Measurements from ENCODE around the gene CUL1.

Gene CUL1

DNA sequence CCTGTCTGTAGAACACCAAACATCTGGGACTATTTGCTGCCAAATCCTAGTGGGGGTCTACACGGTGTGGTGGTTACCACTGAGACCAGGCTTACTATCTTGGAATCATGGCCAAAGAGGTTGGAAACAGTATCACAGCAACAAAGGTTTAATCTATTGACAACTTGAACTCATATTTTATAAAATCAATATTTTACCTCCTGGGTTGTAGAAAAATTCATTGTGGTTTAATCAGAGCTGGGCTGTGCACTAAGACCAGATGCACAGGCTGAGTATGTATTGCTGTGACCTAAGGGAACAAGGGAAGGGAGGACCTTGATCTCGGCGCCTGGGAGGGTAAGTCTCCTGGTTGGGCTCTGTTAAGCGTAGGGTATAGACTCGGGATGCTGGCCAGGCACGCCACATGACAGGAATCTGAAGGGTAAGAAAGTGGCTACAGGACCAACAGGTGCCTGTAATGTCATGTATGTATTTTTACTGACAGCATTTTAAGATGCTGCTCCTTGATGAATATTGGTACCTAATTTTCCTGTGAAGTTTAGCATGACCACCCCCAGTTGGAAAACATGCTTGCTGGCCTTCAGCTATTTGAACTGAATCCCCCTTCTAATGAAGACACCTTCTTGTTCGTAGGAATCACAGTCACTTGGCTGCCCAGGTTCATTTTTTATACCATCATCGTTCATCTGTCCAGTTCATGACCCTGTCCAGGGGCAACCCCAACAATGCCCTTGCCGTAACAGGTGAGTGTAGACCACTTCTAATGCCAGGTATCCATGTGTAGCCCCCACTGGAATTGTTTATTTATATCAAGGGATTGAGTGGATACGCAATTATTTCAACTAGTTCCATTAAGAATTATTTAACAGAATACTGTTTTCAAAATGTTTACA is 105.9 kb downstream of the CUL1 start:
- no peaks in the 10 kb centered on the region for H3K4me1 ChIP-seq (ENCODE audit: control insufficient read depth, insufficient read depth, low read length)
- no peaks in the 10 kb centered on the region for H3K27me3 ChIP-seq (ENCODE audit: control insufficient read depth in 1 of 2, insufficient read depth in 2 of 2, low read length in 2 of 2)
- H3K9ac ChIP-seq (ENCODE audit: low read length in 2 of 2): no peak overlapping the region
- H3K36me3 ChIP-seq (ENCODE audit: control insufficient read depth in 2 of 2, insufficient read depth in 2 of 2, low read length in 2 of 2): peaks cover 19 to 35% of the 10 kb centered on the region in 2 donors
- H3K9me3 ChIP-seq (ENCODE audit: control insufficient read depth in 2 of 2, low read length in 2 of 2): no peaks in the 10 kb centered on the region
- no peak overlapping the region for H3K4me3 ChIP-seq (ENCODE audit: low read length in 2 of 2)
- no peak overlapping the region for H3K27ac ChIP-seq (ENCODE audit: low read length)

DNA sequence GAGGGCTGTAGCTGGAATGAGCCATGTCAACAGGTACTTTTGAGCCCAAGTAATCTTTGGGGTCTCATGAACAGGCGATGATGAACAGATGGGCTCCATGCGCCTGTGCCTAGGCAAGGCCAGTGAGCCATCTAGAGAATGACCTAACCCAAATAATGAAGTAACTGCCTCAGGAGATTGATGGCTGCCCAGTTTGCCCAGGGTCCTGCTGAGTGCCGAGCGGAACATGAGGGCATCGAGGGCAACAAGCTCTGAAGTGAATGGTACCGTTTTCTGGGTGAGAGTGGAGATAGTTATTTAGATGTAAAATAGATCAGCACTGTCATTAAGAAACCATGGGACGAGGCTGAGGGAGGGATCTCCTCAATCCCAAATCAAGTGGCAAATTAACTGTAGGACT is 107.5 kb downstream of the CUL1 start:
- Histone ChIP-seq H3K4me1 (ENCODE audit: control insufficient read depth, insufficient read depth, low read length) (no peaks in the 10 kb centered on the region), H3K27ac (ENCODE audit: low read length) (no peak overlapping the region), H3K9me3 (ENCODE audit: control insufficient read depth in 2 of 2, low read length in 2 of 2) (no peaks in the 10 kb centered on the region), H3K9ac (ENCODE audit: low read length in 2 of 2) (no peak overlapping the region), H3K4me3 (ENCODE audit: low read length in 2 of 2) (no peak overlapping the region), H3K27me3 (ENCODE audit: control insufficient read depth in 1 of 2, insufficient read depth in 2 of 2, low read length in 2 of 2) (no peaks in the 10 kb centered on the region), H3K36me3 (ENCODE audit: control insufficient read depth in 2 of 2, insufficient read depth in 2 of 2, low read length in 2 of 2) (peaks cover 7 to 21% of the 10 kb centered on the region in 2 donors)

DNA sequence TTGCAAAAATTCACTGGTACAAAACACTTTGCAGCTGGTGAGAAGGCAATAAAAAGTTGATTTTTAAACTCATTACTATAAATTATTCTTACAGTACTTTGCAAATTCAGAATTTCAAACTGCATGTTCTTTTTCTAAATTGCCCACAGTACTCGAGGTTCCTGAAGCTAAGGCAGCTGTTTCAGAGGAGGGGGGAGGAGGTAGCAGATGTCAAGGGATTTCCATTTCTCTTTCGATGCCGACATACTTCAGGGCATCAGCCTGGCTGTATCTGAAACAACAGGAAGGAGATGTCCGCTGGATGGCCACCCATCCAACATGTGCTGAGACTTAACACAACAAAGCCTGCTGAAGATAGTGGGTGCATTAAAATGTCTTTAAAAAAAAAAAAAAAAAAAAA is 108.7 kb downstream of the CUL1 start:
- Histone ChIP-seq H3K4me1 (ENCODE audit: control insufficient read depth, insufficient read depth, low read length) (no peaks in the 10 kb centered on the region), H3K27me3 (ENCODE audit: control insufficient read depth in 1 of 2, insufficient read depth in 2 of 2, low read length in 2 of 2) (no peaks in the 10 kb centered on the region), H3K4me3 (ENCODE audit: low read length in 2 of 2) (no peak overlapping the region), H3K9ac (ENCODE audit: low read length in 2 of 2) (no peak overlapping the region), H3K27ac (ENCODE audit: low read length) (no peak overlapping the region), H3K9me3 (ENCODE audit: control insufficient read depth in 2 of 2, low read length in 2 of 2) (no peaks in the 10 kb centered on the region), H3K36me3 (ENCODE audit: control insufficient read depth in 2 of 2, insufficient read depth in 2 of 2, low read length in 2 of 2) (peaks cover 0 to 11% of the 10 kb centered on the region in 2 donors)

DNA sequence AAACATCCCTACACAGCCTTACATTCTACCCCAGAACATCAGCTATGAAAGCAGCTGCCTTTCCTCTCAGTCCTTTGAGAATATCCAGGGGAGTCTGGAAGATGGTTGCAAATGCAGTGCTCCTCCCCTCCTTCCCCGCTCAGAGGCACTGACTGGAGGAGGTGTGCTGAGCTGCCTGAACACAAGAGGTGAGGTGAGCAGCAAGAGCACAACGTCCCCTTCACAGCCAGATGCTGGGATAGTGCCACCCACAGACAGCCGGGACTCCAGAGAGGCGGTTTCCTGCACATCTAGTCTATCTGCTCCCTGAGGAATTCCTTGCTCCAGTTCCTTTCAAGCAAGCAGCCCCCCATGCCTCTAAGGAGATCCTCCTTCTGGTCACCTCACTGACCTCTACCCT is 111.2 kb downstream of the CUL1 start:
- Histone ChIP-seq H3K9ac (ENCODE audit: low read length in 2 of 2) (no peak overlapping the region), H3K27ac (ENCODE audit: low read length) (no peak overlapping the region), H3K36me3 (ENCODE audit: control insufficient read depth in 2 of 2, insufficient read depth in 2 of 2, low read length in 2 of 2) (peaks cover 0 to 6% of the 10 kb centered on the region in 2 donors), H3K4me3 (ENCODE audit: low read length in 2 of 2) (no peak overlapping the region), H3K27me3 (ENCODE audit: control insufficient read depth in 1 of 2, insufficient read depth in 2 of 2, low read length in 2 of 2) (no peaks in the 10 kb centered on the region), H3K9me3 (ENCODE audit: control insufficient read depth in 2 of 2, low read length in 2 of 2) (no peaks in the 10 kb centered on the region), H3K4me1 (ENCODE audit: control insufficient read depth, insufficient read depth, low read length) (no peaks in the 10 kb centered on the region)

DNA sequence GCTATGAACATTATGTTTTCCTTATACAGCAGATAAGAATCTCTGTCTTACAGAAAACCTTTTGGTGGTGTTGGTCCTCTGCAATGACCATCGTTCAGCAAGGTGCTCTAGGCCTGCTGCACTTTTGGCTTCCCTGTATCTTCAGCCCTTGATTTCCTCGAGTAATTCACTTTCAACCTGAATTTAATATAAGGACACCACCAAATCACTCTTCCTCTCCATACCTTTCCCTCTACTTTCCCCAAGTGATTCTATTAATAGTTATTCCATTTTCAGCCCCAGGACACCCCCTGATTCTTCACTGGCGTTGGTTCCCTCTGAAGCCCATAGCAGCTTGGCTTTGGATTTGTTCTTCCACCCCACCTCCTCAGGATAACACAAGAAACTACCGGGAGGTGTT is 113.2 kb downstream of the CUL1 start:
- H3K27me3 ChIP-seq (ENCODE audit: control insufficient read depth in 1 of 2, insufficient read depth in 2 of 2, low read length in 2 of 2): no peaks in the 10 kb centered on the region
- H3K27ac ChIP-seq (ENCODE audit: low read length): no peak overlapping the region
- H3K36me3 ChIP-seq (ENCODE audit: control insufficient read depth in 2 of 2, insufficient read depth in 2 of 2, low read length in 2 of 2): peaks cover 0 to 3% of the 10 kb centered on the region in 2 donors
- H3K9me3 ChIP-seq (ENCODE audit: control insufficient read depth in 2 of 2, low read length in 2 of 2): no peaks in the 10 kb centered on the region
- H3K4me1 ChIP-seq (ENCODE audit: control insufficient read depth, insufficient read depth, low read length): no peaks in the 10 kb centered on the region
- H3K4me3 ChIP-seq (ENCODE audit: low read length in 2 of 2): no peak overlapping the region
- H3K9ac ChIP-seq (ENCODE audit: low read length in 2 of 2): no peak overlapping the region

DNA sequence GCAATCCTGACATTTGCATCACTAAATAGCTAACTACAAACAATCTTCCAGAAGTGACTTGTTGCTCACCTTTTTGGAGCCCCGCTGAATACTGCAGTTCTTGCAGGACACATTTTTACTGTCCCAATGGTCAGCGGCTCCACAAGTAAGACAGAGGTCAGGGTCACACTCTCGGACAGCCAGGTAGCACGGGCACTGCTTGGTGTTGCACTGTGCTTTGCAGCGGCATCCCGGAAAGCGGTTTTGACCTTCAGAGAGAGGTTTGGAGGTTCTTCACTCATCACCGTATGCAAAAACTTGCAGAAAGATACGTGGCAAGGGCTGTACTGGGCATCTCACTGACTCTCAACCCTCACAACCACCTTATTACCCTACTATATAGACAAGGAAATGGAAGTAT is 115.2 kb downstream of the CUL1 start:
- Histone ChIP-seq H3K9ac (ENCODE audit: low read length in 2 of 2) (no peak overlapping the region), H3K9me3 (ENCODE audit: control insufficient read depth in 2 of 2, low read length in 2 of 2) (no peaks in the 10 kb centered on the region), H3K4me3 (ENCODE audit: low read length in 2 of 2) (no peak overlapping the region), H3K36me3 (ENCODE audit: control insufficient read depth in 2 of 2, insufficient read depth in 2 of 2, low read length in 2 of 2) (no peaks in the 10 kb centered on the region), H3K4me1 (ENCODE audit: control insufficient read depth, insufficient read depth, low read length) (no peaks in the 10 kb centered on the region), H3K27me3 (ENCODE audit: control insufficient read depth in 1 of 2, insufficient read depth in 2 of 2, low read length in 2 of 2) (no peaks in the 10 kb centered on the region), H3K27ac (ENCODE audit: low read length) (no peak overlapping the region)

DNA sequence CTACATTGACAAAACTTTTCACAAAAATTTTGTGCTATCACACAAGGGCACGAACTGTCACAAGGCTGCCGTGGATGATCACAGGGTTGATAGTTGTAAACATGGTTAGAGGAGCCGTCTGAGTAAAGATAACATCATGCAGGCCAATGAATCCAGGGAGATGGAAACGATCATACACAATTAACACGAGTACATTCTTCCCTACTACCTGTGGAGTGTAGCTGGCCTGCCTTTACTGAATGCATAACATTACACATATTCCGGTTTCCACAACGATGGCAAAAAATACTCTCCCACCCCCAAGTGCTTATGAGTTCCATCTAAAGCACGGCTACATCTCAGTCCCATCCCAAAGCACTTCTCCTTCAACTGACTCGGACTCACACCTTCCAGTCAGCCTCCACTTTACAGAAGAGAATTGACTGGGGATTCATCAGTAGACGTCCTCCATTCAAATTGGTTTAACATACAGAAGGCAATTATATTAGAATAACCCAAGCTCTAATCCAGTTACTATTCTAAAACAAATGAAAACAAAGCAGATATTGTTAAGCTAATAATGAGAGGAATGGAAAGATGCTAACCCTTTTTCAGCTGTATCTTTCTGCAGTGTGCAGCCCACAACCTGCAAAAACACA is 116.3 kb downstream of the CUL1 start:
- Histone ChIP-seq H3K27me3 (ENCODE audit: control insufficient read depth in 1 of 2, insufficient read depth in 2 of 2, low read length in 2 of 2) (no peaks in the 10 kb centered on the region), H3K9me3 (ENCODE audit: control insufficient read depth in 2 of 2, low read length in 2 of 2) (no peaks in the 10 kb centered on the region), H3K4me1 (ENCODE audit: control insufficient read depth, insufficient read depth, low read length) (no peaks in the 10 kb centered on the region), H3K36me3 (ENCODE audit: control insufficient read depth in 2 of 2, insufficient read depth in 2 of 2, low read length in 2 of 2) (no peaks in the 10 kb centered on the region), H3K9ac (ENCODE audit: low read length in 2 of 2) (no peak overlapping the region), H3K4me3 (ENCODE audit: low read length in 2 of 2) (no peak overlapping the region), H3K27ac (ENCODE audit: low read length) (no peak overlapping the region)

DNA sequence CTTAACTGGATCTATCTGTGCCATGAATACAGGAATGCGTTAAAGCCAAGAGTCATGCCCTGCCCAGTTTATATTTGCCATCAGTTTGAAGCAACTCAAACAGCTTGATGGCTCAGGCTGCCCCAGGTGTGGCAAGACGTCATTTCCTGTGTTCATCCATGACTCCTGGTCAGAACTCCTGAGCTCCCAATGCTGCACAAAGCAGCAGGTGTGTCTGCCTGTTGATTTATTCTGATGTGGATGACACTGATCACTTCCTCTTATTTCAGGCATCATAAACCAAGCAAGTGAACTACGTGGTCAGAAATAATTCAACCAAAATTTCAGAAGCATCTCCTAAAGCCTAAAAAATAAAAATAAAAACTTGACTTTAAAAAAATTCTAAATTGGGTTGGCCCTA is 116.9 kb downstream of the CUL1 start:
- Histone ChIP-seq H3K9ac (ENCODE audit: low read length in 2 of 2) (no peak overlapping the region), H3K4me1 (ENCODE audit: control insufficient read depth, insufficient read depth, low read length) (no peaks in the 10 kb centered on the region), H3K9me3 (ENCODE audit: control insufficient read depth in 2 of 2, low read length in 2 of 2) (no peaks in the 10 kb centered on the region), H3K36me3 (ENCODE audit: control insufficient read depth in 2 of 2, insufficient read depth in 2 of 2, low read length in 2 of 2) (no peaks in the 10 kb centered on the region), H3K27me3 (ENCODE audit: control insufficient read depth in 1 of 2, insufficient read depth in 2 of 2, low read length in 2 of 2) (no peaks in the 10 kb centered on the region), H3K4me3 (ENCODE audit: low read length in 2 of 2) (no peak overlapping the region), H3K27ac (ENCODE audit: low read length) (no peak overlapping the region)

DNA sequence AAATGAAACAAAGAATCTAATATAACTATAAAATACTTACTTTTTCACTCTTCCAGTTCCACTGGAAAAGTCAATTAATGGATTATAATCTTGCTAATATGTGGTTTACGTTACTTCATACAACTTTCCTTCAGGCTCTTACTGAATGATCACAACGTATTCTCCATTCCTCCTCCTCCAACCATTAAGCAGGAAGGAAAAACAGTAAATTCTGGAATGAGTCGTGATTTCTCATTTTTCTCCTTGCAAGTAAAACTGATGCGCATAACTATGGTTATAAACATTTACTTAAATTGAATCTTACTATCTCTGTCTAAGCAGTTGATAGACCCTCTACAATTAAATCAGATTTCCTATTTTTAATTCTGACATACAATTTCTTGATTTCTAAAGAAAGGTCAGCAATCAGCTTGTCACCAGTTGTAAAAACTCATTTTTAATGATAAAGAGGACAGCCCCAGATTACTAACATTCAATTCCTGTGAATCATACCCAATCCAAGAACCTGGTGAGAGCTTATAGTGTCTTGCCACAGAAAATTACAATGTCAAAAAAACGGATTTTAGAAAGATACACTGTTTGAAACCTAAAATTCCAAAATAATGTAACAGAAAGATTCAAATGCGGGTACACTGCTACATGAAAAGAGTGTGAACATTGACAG is 121.1 kb downstream of the CUL1 start:
- Histone ChIP-seq H3K27me3 (ENCODE audit: control insufficient read depth in 1 of 2, insufficient read depth in 2 of 2, low read length in 2 of 2) (no peaks in the 10 kb centered on the region), H3K4me3 (ENCODE audit: low read length in 2 of 2) (no peak overlapping the region), H3K9me3 (ENCODE audit: control insufficient read depth in 2 of 2, low read length in 2 of 2) (no peaks in the 10 kb centered on the region), H3K36me3 (ENCODE audit: control insufficient read depth in 2 of 2, insufficient read depth in 2 of 2, low read length in 2 of 2) (no peaks in the 10 kb centered on the region), H3K27ac (ENCODE audit: low read length) (no peak overlapping the region), H3K9ac (ENCODE audit: low read length in 2 of 2) (no peak overlapping the region), H3K4me1 (ENCODE audit: control insufficient read depth, insufficient read depth, low read length) (no peaks in the 10 kb centered on the region)

DNA sequence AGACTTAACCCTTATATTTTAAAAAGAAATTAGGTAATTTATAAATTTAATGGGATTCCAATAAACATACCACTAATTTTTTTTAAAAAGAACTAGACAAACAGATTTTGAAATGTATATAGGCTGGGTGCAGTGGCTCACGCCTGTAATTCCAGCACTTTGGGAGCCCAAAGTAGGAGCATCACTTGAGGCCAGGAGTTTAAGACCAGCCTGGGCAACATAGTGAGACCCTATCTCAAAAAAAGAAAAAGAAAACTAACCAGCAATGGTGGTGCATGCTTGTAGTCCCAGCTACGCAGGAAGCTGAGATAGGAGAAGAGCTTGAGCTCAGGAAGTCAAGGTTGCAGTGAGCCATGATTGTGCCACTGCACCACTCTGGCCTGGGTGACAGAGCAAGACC is 122.7 kb downstream of the CUL1 start:
- no peaks in the 10 kb centered on the region for H3K9me3 ChIP-seq (ENCODE audit: control insufficient read depth in 2 of 2, low read length in 2 of 2)
- no peak overlapping the region for H3K9ac ChIP-seq (ENCODE audit: low read length in 2 of 2)
- H3K36me3 ChIP-seq (ENCODE audit: control insufficient read depth in 2 of 2, insufficient read depth in 2 of 2, low read length in 2 of 2): no peaks in the 10 kb centered on the region
- H3K4me1 ChIP-seq (ENCODE audit: control insufficient read depth, insufficient read depth, low read length): no peaks in the 10 kb centered on the region
- no peak overlapping the region for H3K27ac ChIP-seq (ENCODE audit: low read length)
- H3K27me3 ChIP-seq (ENCODE audit: control insufficient read depth in 1 of 2, insufficient read depth in 2 of 2, low read length in 2 of 2): no peaks in the 10 kb centered on the region
- H3K4me3 ChIP-seq (ENCODE audit: low read length in 2 of 2): no peak overlapping the region
